Mesothelial cell of epicardium (in vitro differentiated cells): ENCODE results near the gene SEPHS2. TPM values are rescaled to one million over a fixed set of nuclear protein-coding genes. Genes with fewer than 3 reads are reported as not detected.
A peak's percentile ranks its signal among the peaks of the same experiment; 100 is the strongest.

Experiments used
- DNase-seq, 2 experiments: peaks; one replicate each; pipeline ENCODE4 v3.0.0; 2021; ENCODE audit warnings: low spot score in 2 of 2; ENCODE audit not compliant: unreplicated experiment in 2 of 2
- H3K27ac Mint-ChIP-seq: 2 replicates; pipeline ENCODE4 v1.8.0; 2021; ENCODE audit warnings: mixed read lengths
- H3K27me3 Mint-ChIP-seq: 2 replicates; pipeline ENCODE4 v1.8.0; 2021; ENCODE audit warnings: low read depth, mixed read lengths
- H3K36me3 Mint-ChIP-seq: 2 replicates; pipeline ENCODE4 v1.8.0; 2021; ENCODE audit warnings: mixed read lengths
- H3K4me1 Mint-ChIP-seq: 2 replicates; pipeline ENCODE4 v1.8.0; 2021; ENCODE audit warnings: mixed read lengths
- H3K4me3 Mint-ChIP-seq: 2 replicates; pipeline ENCODE4 v1.8.0; 2021; ENCODE audit warnings: mild to moderate bottlenecking, moderate library complexity, mixed read lengths
- H3K9me3 Mint-ChIP-seq: 2 replicates; pipeline ENCODE4 v1.8.0; 2021; ENCODE audit warnings: mixed read lengths
- CTCF ChIP-seq: fragments of 200-600 bp; sonication (generic); IDR thresholded peaks from one replicate; pipeline ENCODE4 v1.5.0; 2021; ENCODE audit warnings: antibody characterized with exemption; ENCODE audit not compliant: unreplicated experiment
- total RNA-seq: library from RNA; stranded (reverse); gene quantifications from 3 replicates; pipeline ENCODE4 v1.2.1, GENCODE V29; 2021

SEPHS2 gene
- total RNA-seq, 1 donor from 2014 or later, result 29.3 TPM

GRCh38 chr16:30449116-30449435 is 3.4 kb upstream of the SEPHS2 start:
- Mint-ChIP-seq H3K27me3 (no peaks in the 10 kb centered on the region), H3K36me3 (peaks cover 7% of the 10 kb centered on the region), H3K27ac (no peak overlapping the region), H3K9me3 (peaks cover under 1% of the 10 kb centered on the region), H3K4me3 (no peak overlapping the region), H3K4me1 (peaks cover 13% of the 10 kb centered on the region)
- no peak for TF ChIP-seq CTCF
- no peak for DNase-seq

- peaks cover 16% of the 10 kb centered on the region for H3K4me1 Mint-ChIP-seq
- H3K9me3 Mint-ChIP-seq, result peaks cover 8% of the 10 kb centered on the region
- no peak for DNase-seq
- no peaks in the 10 kb centered on the region for H3K27me3 Mint-ChIP-seq
- no peak overlapping the region for H3K27ac Mint-ChIP-seq
- H3K36me3 Mint-ChIP-seq, result peaks cover 18% of the 10 kb centered on the region
- H3K4me3 Mint-ChIP-seq, result no peak overlapping the region
- TF ChIP-seq CTCF, result no peak
These were observed 2.0 kb upstream of the SEPHS2 start for GRCh38 chr16:30447512-30448226.

- Mint-ChIP-seq H3K27ac (peak overlapping the region; percentile 94), H3K36me3 (peaks cover 20% of the 10 kb centered on the region), H3K4me1 (peaks cover 16% of the 10 kb centered on the region), H3K9me3 (peaks cover 8% of the 10 kb centered on the region), H3K27me3 (no peaks in the 10 kb centered on the region), H3K4me3 (peak overlapping the region; percentile 82)
- no peak for TF ChIP-seq CTCF
- no peak for DNase-seq
These were observed 525 bp upstream of the SEPHS2 start for GRCh38 chr16:30446203-30446595.

GRCh38 chr16:30445149-30445407 is 596 bp downstream of the SEPHS2 start:
- no peaks in the 10 kb centered on the region for H3K27me3 Mint-ChIP-seq
- peaks cover 16% of the 10 kb centered on the region for H3K4me1 Mint-ChIP-seq
- H3K4me3 Mint-ChIP-seq, result peak overlapping the region; percentile 82
- DNase-seq, result no peak
- H3K27ac Mint-ChIP-seq, result peak overlapping the region; percentile 86
- H3K36me3 Mint-ChIP-seq, result peaks cover 20% of the 10 kb centered on the region
- TF ChIP-seq CTCF, result no peak
- H3K9me3 Mint-ChIP-seq, result peaks cover 8% of the 10 kb centered on the region

GRCh38 chr16:30444231-30445148 is 1.2 kb downstream of the SEPHS2 start:
- H3K4me3 Mint-ChIP-seq, result peak overlapping the region; percentile 82
- peak overlapping the region; percentile 86 for H3K27ac Mint-ChIP-seq
- no peak for DNase-seq
- H3K9me3 Mint-ChIP-seq, result peaks cover 8% of the 10 kb centered on the region
- no peaks in the 10 kb centered on the region for H3K27me3 Mint-ChIP-seq
- peaks cover 20% of the 10 kb centered on the region for H3K36me3 Mint-ChIP-seq
- TF ChIP-seq CTCF, result no peak
- peaks cover 16% of the 10 kb centered on the region for H3K4me1 Mint-ChIP-seq
